PFSK-1 (cell line): ENCODE measurements around the gene GASK1B.

Source experiments
- FOXP2 ChIP-seq: optimal IDR thresholded peaks from 2 replicates; pipeline ENCODE3; 2011; ENCODE audit warnings: borderline replicate concordance, control low read depth, inconsistent platforms; ENCODE audit not compliant: insufficient read depth; ENCODE audit errors: extremely low read length, extremely low read depth
- POLR2AphosphoS5 ChIP-seq: IDR thresholded peaks from 2 replicates; pipeline ENCODE4 v1.6.1; 2012; ENCODE audit warnings: low read depth, mild to moderate bottlenecking, control low read depth, low read length, moderate library complexity
- REST ChIP-seq, 2 experiments: IDR thresholded peaks; 2 replicates each; pipeline versions ENCODE4 v1.6.1 to v1.8.0; 2011 to 2012; ENCODE audit warnings: low read depth in 2 of 2, low read length in 2 of 2, control low read depth in 1 of 2, inconsistent platforms in 1 of 2, mild to moderate bottlenecking in 1 of 2, moderate library complexity in 1 of 2; ENCODE audit not compliant: insufficient read depth in 1 of 2
- SIN3A ChIP-seq: IDR thresholded peaks from 2 replicates; pipeline ENCODE4 v1.6.1; 2012; ENCODE audit warnings: mild to moderate bottlenecking, low read length, moderate library complexity, borderline replicate concordance; ENCODE audit not compliant: insufficient read depth
- TAF1 ChIP-seq: IDR thresholded peaks from 2 replicates; pipeline ENCODE4 v1.6.1; 2012; ENCODE audit warnings: low read length, control low read depth, borderline replicate concordance; ENCODE audit not compliant: insufficient read depth

GASK1B gene

DNA sequence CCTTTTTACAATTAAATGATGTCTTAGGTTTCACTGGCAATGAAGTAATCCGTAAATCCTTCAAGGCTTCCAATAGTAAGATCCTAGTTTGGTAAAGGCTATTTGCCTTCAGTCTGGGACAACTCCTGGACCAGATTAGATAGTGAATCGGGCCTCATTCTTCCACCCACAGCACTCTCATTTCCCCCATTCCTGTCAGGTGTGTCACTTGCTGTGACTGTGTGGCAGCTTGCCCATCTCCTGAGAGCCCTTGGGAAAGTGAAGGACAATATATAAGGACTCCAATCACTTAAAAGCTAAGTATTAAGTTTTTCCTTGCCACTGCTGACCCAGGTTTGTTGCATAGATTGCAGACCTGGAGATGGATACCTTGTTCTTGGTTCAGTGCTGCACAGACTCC lies 3.3 kb upstream of the GASK1B start:
- TF ChIP-seq SIN3A: no peak
- no peak for TF ChIP-seq TAF1
- no peak for TF ChIP-seq REST (IDR thresholded peaks at IDR 0.05; ENCODE audit: insufficient read depth in 1 of 2, low read depth in 2 of 2, low read length in 2 of 2)
- no peak for TF ChIP-seq POLR2AphosphoS5
- no peak for TF ChIP-seq FOXP2

- TF ChIP-seq FOXP2: no peak
- TF ChIP-seq SIN3A: peak; percentile 72; the same call in 1 of the 2 replicates
- TF ChIP-seq REST (IDR thresholded peaks at IDR 0.05; ENCODE audit: insufficient read depth in 1 of 2, low read depth in 2 of 2, low read length in 2 of 2): peak in 1 of 2 experiments; percentile 63; a peak in 1 of 4 replicates
- no peak for TF ChIP-seq POLR2AphosphoS5
- no peak for TF ChIP-seq TAF1
Observed at GRCh38 chr4:158170691-158171561, 1.9 kb downstream of the GASK1B start.

- TF ChIP-seq REST (IDR thresholded peaks at IDR 0.05; ENCODE audit: insufficient read depth in 1 of 2, low read depth in 2 of 2, low read length in 2 of 2): peak in 1 of 2 experiments; percentile 85; a peak in 2 of 4 replicates
- TF ChIP-seq TAF1: no peak
Observed at GRCh38 chr4:158169931-158170690, 2.7 kb downstream of the GASK1B start.

DNA sequence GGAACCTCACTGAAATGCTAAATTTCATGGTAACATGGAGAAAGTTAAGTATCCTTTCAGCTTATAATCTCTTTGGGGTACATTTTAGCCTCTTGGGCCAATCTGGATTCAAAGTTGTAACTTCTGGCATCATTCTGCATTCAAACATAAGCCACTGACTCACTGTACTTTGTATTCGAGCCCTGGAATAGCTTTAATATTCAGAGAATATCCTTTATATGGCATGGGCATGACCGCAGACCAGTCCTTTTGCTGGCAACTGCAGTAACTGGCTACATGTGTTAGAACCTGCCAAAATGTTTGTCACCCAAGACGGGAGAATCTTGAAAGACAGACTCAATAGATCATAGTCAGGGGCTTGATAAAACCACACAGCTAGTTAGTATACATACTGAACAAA lies 3.3 kb downstream of the GASK1B start:
- TF ChIP-seq FOXP2: no peak
- TF ChIP-seq REST (IDR thresholded peaks at IDR 0.05; ENCODE audit: insufficient read depth in 1 of 2, low read depth in 2 of 2, low read length in 2 of 2): no peak
- no peak for TF ChIP-seq TAF1
